Measurements from ENCODE around the gene LRRC55.

DNA sequence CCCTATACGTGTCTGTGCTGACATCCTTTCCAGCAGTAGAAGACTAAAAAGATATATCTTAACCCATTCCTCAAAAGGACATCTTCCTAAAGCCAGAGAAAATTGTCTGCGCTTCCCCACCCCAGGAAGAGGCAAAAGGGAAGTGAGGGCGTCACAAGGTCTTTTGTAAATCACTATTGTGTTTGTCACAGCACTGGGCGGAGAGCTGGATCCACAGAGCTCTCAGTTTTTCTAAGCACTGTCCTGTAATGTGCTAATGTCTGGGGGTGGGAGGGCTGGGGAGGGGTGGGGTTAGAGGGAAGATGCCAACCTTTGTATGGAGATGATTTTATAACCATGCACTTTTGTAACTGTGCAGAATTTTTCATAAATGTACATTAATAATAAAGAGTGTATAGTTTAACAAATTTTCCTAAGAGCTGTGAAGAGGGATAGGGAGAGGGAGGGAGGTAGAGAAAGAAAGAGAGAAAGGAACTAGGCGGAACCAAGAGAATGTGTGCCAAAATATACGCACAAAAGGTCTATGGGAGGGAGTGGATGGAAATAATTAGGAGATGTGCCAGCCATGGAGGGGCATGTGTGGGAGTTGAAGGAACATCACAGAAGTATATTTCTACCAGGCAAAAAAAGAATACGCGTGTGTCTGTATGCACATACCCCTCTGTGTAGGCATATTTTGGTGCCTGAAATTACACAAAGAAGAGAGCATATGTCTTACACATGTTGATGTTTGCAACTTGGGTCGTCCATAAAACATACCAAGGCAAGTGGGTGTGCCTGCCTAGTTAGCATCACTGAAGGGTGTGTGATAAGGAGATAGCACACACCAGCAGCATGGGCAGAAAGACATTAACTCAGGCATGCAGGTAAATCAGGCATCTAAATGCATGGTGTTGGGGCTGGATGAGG lies 9.8 kb downstream of the LRRC55 start:
- TF ChIP-seq EZH2 (IDR thresholded peaks at IDR 0.05; ENCODE audit: borderline replicate concordance, low read depth, low read length, severe bottlenecking) (no peak), POLR2A (IDR thresholded peaks at IDR 0.05; ENCODE audit: low read depth, low read length) (no peak), POLR2AphosphoS5 (IDR thresholded peaks at IDR 0.05; ENCODE audit: insufficient read depth, low read depth, low read length) (no peak), MYC (IDR thresholded peaks at IDR 0.05; ENCODE audit: low read depth, low read length) (no peak)
- TF ChIP-seq, protein P1, sequence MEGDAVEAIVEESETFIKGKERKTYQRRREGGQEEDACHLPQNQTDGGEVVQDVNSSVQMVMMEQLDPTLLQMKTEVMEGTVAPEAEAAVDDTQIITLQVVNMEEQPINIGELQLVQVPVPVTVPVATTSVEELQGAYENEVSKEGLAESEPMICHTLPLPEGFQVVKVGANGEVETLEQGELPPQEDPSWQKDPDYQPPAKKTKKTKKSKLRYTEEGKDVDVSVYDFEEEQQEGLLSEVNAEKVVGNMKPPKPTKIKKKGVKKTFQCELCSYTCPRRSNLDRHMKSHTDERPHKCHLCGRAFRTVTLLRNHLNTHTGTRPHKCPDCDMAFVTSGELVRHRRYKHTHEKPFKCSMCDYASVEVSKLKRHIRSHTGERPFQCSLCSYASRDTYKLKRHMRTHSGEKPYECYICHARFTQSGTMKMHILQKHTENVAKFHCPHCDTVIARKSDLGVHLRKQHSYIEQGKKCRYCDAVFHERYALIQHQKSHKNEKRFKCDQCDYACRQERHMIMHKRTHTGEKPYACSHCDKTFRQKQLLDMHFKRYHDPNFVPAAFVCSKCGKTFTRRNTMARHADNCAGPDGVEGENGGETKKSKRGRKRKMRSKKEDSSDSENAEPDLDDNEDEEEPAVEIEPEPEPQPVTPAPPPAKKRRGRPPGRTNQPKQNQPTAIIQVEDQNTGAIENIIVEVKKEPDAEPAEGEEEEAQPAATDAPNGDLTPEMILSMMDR (IDR thresholded peaks at IDR 0.05; ENCODE audit: extremely low read depth in 1 of 2, insufficient read depth in 1 of 2, low read depth in 1 of 2, low read length in 2 of 2): no peak
- TF ChIP-seq, protein P2, sequence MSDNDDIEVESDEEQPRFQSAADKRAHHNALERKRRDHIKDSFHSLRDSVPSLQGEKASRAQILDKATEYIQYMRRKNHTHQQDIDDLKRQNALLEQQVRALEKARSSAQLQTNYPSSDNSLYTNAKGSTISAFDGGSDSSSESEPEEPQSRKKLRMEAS (IDR thresholded peaks at IDR 0.05; ENCODE audit: insufficient read depth, insufficient read length): no peak

Measured in endothelial cell of umbilical vein (primary cell).